ENCODE data around the gene C11orf86. TPM values are rescaled to one million over a fixed set of nuclear protein-coding genes. Genes with fewer than 3 reads are reported as not detected.

C11orf86 gene
- total RNA-seq, 6 experiments from 2014 or later: not detected

DNA sequence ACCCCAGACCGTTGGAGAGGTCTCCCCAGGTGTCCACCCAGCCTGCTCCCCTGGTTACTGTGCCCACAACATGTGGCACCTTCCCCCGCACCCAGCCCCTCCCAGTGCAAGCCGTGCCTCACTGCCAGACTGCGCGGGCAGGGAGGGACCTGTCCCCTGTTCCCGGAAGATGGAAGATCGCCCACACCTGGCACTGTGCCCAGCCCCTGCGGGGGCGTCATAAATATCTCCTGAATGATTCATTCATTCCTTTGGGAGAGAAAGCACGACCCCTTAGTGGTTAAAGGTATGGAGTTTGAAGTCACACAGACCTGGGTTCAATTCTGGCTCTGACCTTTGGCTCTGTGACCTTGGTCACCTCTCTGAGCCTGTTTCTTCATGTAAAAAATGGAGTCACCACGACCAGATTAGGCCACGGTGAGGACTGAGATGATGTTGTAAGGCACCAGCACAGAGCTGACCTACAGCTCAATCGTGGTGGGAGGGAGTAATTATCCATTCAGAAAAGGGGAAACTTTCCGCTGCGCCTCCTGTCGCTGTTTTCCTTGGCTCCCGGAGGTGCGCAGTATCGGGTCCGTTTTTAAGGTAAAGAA, 47.3 kb downstream of the C11orf86 start:
- H3K9me3 ChIP-seq: no peaks in the 10 kb centered on the region
- no peak for TF ChIP-seq CTCF (IDR thresholded peaks at IDR 0.05)
- TF ChIP-seq POLR2A (IDR thresholded peaks at IDR 0.05): no peak
- intact Hi-C loops (cut with DNase I): no loop called here
- ATAC-seq (peak in 3 of 4 donors; percentile 47 to 78 (median 51)), DNase-seq (peak in 2 of 3 donors; percentile 62 to 89)
- no peaks in the 10 kb centered on the region for H3K27me3 ChIP-seq
- H3K4me1 ChIP-seq: peaks cover 0 to 20% (median 6%) of the 10 kb centered on the region in 4 donors
- no peaks in the 10 kb centered on the region for H3K36me3 ChIP-seq
- H3K27ac ChIP-seq: peak overlapping the region in 1 of 3 donors; percentile 43
- whole genome bisulfite sequencing (ENCODE audit: insufficient coverage, low coverage, low lambda C conversion rate, missing lambda C conversion rate): 7% methylated on average over 18 of the region's 20 CpGs
- peak overlapping the region; percentile 27 to 56 (median 41) for H3K4me3 ChIP-seq

DNA sequence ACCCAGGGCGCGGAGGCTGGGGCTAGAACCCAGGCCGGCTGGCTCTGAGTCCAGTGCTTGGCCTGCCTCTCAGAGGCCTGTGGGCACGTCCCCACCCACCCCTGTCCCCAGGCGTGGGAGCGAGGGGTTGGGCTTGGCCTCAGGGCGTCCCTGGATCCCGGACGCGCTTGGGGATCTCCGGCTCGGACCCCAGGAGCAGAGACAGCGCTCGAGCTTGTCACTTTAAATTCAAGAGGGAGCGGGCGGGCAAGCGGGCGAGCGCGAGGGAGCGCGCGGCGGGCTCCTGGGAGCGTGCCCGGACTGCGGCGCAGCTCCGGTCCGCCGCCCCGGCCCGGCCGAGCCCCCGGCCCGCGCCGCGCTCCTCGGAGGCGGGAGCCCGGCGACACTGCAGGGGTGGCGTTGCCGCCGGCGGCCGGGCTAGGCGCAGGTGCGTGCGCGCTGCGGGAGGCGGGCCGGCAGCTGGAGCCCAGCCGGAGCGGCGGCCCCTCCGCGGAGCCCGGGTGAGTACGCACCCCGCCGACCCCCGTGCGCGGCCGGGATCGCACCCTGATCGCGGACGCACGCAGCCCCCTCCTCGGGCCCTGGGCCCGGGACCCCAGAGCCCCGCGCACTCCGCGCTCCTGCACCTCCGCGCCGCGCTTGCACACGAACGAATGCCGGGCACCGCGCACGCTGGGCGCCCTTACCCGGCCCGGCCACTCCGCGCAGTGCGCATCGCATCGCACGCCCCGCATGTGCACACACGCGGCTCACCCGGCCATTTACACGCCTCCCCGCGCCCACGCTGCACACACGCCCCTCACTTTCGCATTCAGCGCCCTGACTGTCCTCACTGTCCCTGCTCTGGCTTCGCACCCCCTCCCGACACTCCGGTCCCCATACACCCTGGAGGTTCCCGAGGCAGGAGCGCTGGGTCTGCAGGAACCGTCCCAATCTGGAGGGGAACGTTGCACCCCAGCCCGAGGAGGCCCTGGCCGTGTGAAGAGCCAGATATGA, 48.2 kb downstream of the C11orf86 start, which contains the start of gene SYT12:
SYT12 (plus strand) TSS at position 174 of the 996 bp plus-strand sequence. CDS start 7,011 bp downstream, outside the sequence.
- peak within 1 kb of the TSS; percentile 44 to 56 (median 45) for H3K4me3 ChIP-seq
- peak; percentile 38 for TF ChIP-seq POLR2A (IDR thresholded peaks at IDR 0.05)
- TF ChIP-seq CTCF (IDR thresholded peaks at IDR 0.05): no peak
- no peaks in the 10 kb centered on the region for H3K27me3 ChIP-seq
- DNase-seq (peak in 1 of 3 donors; percentile 57), ATAC-seq (peak; percentile 11 to 46 (median 33))
- WGBS (ENCODE audit: insufficient coverage, low coverage, low lambda C conversion rate, missing lambda C conversion rate): 2% methylated on average over 41 of the region's 118 CpGs
- peak within 1 kb of the TSS in 1 of 3 donors; percentile 43 for H3K27ac ChIP-seq
- H3K36me3 ChIP-seq: no peaks in the 10 kb centered on the region
- no peaks in the 10 kb centered on the region for H3K9me3 ChIP-seq
- intact Hi-C loops (cut with DNase I): no loop called here
- peaks cover 0 to 23% (median 9%) of the 10 kb centered on the region in 4 donors for H3K4me1 ChIP-seq

DNA sequence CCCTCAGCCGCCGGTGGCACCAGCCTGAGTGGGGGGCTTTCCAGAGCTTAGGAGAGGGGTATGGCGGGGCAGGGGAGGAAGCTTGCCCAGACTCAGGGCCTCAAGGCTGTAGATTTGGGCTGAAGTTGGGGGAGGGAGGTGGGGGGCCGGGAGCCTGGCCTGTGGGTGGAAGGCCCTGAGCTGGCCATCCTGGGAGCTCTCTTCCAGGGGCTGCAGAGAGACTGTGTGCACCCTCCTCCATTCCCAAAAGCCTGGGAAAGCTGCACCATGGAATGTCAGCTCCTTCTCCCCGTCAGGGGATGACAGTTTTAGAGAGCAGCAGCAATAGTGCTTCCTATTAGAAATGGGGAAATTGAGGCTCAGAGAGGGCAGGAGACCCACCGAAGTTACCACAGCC, 48.9 kb downstream of the C11orf86 start:
- peaks cover 0 to 29% (median 9%) of the 10 kb centered on the region in 4 donors for H3K4me1 ChIP-seq
- DNase-seq: no peak
- 0% methylated on average over 2 of the region's 6 CpGs for WGBS (ENCODE audit: insufficient coverage, low coverage, low lambda C conversion rate, missing lambda C conversion rate)
- H3K27ac ChIP-seq: peak overlapping the region in 1 of 3 donors; percentile 28
- H3K36me3 ChIP-seq: no peaks in the 10 kb centered on the region
- H3K9me3 ChIP-seq: no peaks in the 10 kb centered on the region
- peak overlapping the region in 2 of 3 donors; percentile 44 to 45 for H3K4me3 ChIP-seq
- TF ChIP-seq CTCF (IDR thresholded peaks at IDR 0.05): no peak
- TF ChIP-seq POLR2A (IDR thresholded peaks at IDR 0.05): no peak
- intact Hi-C loops (cut with DNase I): no loop called here
- ATAC-seq: no peak
- H3K27me3 ChIP-seq: no peaks in the 10 kb centered on the region

DNA sequence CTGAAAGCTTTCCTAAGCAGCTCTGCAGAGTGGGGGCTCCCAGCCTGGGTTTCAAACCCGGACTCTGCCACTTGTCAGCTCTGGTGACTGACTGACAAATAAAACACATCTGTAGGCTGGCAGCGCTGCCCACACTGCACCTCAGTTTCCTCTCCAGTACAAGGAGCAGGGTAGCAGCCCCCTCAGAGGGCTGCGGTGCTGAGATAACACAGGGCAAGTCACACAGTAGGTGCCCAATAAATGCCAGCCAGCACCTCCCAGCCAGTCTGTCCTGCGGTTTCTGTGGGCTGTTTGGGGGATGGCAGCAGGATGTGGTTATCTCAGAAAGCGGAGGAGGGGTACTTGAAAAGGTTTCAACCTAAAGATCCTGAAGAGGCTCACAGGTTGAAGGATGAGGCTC, 49.3 kb downstream of the C11orf86 start:
- H3K4me3 ChIP-seq: peak overlapping the region in 1 of 3 donors; percentile 45
- TF ChIP-seq POLR2A (IDR thresholded peaks at IDR 0.05) (no peak), CTCF (IDR thresholded peaks at IDR 0.05) (no peak)
- intact Hi-C loops (cut with DNase I): no loop called here
- ATAC-seq (no peak), DNase-seq (no peak)
- no peaks in the 10 kb centered on the region for H3K27me3 ChIP-seq
- no peaks in the 10 kb centered on the region for H3K36me3 ChIP-seq
- H3K4me1 ChIP-seq: peaks cover 0 to 29% (median 9%) of the 10 kb centered on the region in 4 donors
- no peak overlapping the region for H3K27ac ChIP-seq
- no peaks in the 10 kb centered on the region for H3K9me3 ChIP-seq
- WGBS (ENCODE audit: insufficient coverage, low coverage, low lambda C conversion rate, missing lambda C conversion rate): 40% methylated on average over 2 of the region's 5 CpGs

Data from right lobe of liver (tissue), 6 donors.